22Rv1 (cell line): ENCODE measurements around the gene CDK18.

Experiments used
- CTCF ChIP-seq: fragments of 450-650 bp; IDR thresholded peaks from 2 replicates; pipeline ENCODE4 v1.5.1; 2017; ENCODE audit warnings: mild to moderate bottlenecking
- ZFX ChIP-seq: fragments of 450-650 bp; IDR thresholded peaks from 2 replicates; pipeline ENCODE4 v1.6.1; 2017; ENCODE audit warnings: antibody characterized with exemption, borderline replicate concordance

- TF ChIP-seq CTCF (no peak), ZFX (no peak)
Observed at GRCh38 chr1:205502992-205503391, 1.5 kb upstream of the CDK18 start.
